Hematopoietic multipotent progenitor cell (in vitro differentiated cells): ENCODE results near the gene TINAGL1. TPM values are rescaled to one million over a fixed set of nuclear protein-coding genes. Genes with fewer than 3 reads are reported as not detected.

Experiments
- DNase-seq, 3 donors: peaks; one replicate each; pipeline ENCODE4 v3.0.0-alpha.2; 2011 to 2015; ENCODE audit warnings: low read depth in 2 of 3, low spot score in 2 of 3
- total RNA-seq: library from RNA; depleted of rRNA; stranded (reverse); fragments of >200 nt; gene quantifications from one replicate; pipeline ENCODE4 v1.2.3, GENCODE V29; 2012

TINAGL1 gene
- total RNA-seq, 1 donor = 8.1 TPM

DNA sequence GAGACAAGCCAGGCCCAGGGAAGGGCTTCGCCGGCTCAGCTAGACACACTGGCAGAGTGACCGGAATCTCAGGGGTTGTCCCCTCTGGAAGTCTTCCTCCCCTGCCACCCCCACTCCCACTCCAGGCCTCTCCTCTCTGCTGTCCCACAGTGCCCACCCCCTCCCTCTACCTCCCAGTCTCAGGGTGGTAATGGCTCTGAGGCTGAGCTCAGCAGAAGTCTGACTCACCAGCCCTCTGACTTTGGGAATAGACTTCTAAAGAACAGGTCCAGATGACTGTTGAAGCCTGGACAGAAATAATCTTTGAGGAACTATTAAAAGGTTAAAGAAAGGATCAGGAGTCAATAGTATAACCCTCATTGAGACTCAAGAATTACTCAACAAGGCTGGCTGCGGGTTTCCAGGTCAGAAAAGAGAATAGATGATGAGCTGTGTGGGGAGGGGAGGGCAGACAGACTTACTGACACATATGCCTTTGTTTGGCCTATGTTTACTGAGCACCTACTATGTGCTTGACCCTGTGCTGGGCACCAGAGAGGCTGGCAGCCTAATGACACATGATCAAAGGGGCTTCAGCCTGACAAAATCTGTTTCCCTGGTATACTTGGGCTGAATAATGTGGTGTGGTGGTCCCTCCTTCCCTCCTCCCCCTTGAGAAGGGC lies 49.4 kb downstream of the TINAGL1 start:
- DNase-seq = no peak

GRCh38 chr1:31626223-31627207 lies 50.2 kb downstream of the TINAGL1 start:
- DNase-seq = no peak

- DNase-seq = no peak
Observed at GRCh38 chr1:31627301-31627929, 51.1 kb downstream of the TINAGL1 start.

DNA sequence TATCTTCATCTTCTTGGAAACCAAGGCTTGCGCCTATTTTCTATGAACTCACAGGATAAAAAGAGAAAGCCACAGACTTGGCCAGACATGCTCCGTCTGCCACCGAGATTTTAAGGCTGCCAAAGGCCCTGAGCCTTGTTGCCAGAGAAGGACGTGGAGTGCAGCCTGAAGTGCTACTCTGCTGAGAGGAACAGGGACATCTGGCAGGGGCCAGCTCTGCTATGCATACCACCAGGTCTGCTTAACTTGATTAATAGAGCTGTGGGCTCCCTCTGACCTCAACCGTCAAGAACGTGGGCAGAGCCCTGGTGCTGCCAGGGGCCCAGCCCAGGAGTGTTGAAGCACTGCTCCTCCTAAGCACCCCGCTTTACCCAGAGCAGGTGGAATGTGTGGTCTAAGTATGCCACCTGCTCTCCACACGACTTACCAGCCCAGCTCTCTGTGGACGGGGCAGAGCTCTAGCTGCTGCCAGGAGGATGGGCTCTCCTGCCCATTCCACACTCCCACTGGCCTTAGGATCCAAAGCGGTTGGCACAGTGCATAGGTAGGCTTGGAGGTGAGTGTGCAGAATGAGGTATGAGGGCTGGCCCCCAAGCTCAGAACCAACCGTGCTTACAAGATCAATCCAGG lies 51.7 kb downstream of the TINAGL1 start:
- DNase-seq = no peak

DNA sequence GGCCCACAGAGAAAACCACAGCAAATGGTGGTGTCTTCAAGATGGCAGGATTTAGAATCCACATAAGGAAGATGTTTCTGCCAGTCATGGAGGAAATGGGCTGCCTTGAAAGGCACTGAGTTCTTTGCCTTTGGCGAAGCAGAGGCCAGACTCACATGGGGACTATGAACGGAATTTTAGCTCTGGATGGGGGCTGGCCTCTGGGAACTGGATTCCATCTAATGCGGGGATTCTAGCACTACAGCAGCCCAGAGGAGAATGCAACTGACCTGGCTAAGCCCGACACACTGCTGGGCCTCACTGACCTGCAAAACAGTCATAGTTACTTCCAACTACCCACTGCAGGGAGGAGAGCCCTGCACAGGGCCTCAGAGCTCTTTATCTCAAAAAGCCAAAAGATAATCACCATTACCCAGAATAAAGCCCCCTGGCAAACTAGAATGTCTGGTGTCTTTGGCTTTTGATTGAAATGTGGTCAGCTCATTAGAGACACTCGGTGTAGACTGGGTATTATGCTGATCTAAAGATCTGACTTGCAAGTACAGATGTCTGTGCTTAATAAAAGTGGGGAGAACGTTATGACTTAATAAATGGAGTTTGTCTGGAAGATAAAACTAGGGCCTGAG lies 52.7 kb downstream of the TINAGL1 start:
- no peak for DNase-seq

DNA sequence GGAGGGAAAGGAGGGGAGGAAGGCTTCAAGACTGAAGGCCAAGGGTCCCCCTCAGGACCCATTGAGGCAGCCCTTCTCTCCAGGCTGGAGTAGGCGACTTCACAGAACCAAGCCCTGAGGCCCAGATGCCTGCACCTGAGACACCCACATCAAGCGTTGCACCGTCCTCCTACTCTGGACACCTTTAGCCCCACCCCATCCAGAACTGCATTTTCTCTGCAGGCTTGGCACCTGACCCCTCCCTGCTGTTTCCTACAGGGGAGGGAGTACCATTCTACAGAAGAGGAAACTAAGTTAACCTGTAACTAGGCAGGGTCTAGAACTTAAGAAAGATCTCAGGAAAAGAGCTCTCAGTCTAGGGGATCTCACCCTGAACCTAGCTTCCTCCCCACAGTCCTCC lies 56.3 kb downstream of the TINAGL1 start:
- DNase-seq = no peak

GRCh38 chr1:31633117-31633516 lies 56.8 kb downstream of the TINAGL1 start:
- DNase-seq = peak in 1 of 3 donors; percentile 55

Other genes with a start within 250 kb of the TINAGL1 start
- gene FABP3, start 203.4 kb upstream of the TINAGL1 start, total RNA-seq = not detected
- 0.54 TPM for gene SERINC2, start 163.3 kb upstream of the TINAGL1 start, total RNA-seq
- gene HCRTR1, start 41.2 kb downstream of the TINAGL1 start, total RNA-seq = 0.27 TPM
- 130 TPM for gene PEF1, start 68.4 kb downstream of the TINAGL1 start, total RNA-seq
- gene COL16A1, start 127.5 kb downstream of the TINAGL1 start, total RNA-seq = 0.54 TPM
- gene ADGRB2, start 187.8 kb downstream of the TINAGL1 start, total RNA-seq = 0.54 TPM
- gene SPOCD1, start 239.5 kb downstream of the TINAGL1 start, total RNA-seq = under 0.01 TPM